ENCODE measurements around the gene TSC1.

DNA sequence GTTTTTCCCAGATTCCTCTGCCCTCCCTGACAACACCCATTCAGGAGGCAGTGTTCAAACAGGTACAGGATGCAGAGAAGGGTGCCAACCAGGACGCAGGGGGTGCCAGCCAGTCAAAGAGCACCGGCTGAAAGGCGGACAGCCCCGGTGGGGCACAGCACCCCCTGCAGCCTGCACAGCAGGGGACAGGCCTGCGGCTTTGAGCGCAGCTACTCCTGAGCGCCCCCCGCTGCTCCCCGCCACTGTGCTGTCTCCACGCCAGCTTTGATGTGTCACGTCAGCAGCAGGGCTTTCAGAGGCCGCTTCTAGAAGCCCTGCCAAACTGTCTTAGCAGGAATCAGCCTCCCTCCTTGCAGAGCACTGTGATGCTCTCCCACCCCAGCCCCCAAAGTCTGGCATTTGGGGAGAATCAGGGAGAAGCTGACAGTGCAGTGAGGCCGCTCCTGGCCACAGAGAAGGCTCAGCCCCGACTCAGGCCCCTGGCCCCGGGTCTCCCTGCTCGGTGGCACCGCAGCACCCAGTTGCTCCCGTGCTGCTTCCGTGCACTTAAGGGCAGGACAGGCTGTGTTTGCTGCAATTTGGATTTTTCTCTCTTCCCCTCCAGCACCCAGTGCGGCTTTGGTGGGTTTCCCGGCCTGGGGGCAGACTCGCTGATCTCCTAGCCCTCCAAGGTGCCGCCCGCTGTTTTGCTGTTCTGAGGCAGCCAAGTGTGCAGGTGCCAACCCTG is 86.6 kb downstream of the TSC1 start:
- TF ChIP-seq, protein P1, sequence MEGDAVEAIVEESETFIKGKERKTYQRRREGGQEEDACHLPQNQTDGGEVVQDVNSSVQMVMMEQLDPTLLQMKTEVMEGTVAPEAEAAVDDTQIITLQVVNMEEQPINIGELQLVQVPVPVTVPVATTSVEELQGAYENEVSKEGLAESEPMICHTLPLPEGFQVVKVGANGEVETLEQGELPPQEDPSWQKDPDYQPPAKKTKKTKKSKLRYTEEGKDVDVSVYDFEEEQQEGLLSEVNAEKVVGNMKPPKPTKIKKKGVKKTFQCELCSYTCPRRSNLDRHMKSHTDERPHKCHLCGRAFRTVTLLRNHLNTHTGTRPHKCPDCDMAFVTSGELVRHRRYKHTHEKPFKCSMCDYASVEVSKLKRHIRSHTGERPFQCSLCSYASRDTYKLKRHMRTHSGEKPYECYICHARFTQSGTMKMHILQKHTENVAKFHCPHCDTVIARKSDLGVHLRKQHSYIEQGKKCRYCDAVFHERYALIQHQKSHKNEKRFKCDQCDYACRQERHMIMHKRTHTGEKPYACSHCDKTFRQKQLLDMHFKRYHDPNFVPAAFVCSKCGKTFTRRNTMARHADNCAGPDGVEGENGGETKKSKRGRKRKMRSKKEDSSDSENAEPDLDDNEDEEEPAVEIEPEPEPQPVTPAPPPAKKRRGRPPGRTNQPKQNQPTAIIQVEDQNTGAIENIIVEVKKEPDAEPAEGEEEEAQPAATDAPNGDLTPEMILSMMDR (IDR thresholded peaks at IDR 0.05 in 2 of 3, conservative IDR thresholded peaks at IDR 0.05 in 1 of 3; ENCODE audit: control insufficient read depth in 2 of 3, extremely low read depth in 1 of 3, insufficient read depth in 1 of 3, low read depth in 3 of 3, low read length in 3 of 3), result no peak
- TF ChIP-seq, protein P2, sequence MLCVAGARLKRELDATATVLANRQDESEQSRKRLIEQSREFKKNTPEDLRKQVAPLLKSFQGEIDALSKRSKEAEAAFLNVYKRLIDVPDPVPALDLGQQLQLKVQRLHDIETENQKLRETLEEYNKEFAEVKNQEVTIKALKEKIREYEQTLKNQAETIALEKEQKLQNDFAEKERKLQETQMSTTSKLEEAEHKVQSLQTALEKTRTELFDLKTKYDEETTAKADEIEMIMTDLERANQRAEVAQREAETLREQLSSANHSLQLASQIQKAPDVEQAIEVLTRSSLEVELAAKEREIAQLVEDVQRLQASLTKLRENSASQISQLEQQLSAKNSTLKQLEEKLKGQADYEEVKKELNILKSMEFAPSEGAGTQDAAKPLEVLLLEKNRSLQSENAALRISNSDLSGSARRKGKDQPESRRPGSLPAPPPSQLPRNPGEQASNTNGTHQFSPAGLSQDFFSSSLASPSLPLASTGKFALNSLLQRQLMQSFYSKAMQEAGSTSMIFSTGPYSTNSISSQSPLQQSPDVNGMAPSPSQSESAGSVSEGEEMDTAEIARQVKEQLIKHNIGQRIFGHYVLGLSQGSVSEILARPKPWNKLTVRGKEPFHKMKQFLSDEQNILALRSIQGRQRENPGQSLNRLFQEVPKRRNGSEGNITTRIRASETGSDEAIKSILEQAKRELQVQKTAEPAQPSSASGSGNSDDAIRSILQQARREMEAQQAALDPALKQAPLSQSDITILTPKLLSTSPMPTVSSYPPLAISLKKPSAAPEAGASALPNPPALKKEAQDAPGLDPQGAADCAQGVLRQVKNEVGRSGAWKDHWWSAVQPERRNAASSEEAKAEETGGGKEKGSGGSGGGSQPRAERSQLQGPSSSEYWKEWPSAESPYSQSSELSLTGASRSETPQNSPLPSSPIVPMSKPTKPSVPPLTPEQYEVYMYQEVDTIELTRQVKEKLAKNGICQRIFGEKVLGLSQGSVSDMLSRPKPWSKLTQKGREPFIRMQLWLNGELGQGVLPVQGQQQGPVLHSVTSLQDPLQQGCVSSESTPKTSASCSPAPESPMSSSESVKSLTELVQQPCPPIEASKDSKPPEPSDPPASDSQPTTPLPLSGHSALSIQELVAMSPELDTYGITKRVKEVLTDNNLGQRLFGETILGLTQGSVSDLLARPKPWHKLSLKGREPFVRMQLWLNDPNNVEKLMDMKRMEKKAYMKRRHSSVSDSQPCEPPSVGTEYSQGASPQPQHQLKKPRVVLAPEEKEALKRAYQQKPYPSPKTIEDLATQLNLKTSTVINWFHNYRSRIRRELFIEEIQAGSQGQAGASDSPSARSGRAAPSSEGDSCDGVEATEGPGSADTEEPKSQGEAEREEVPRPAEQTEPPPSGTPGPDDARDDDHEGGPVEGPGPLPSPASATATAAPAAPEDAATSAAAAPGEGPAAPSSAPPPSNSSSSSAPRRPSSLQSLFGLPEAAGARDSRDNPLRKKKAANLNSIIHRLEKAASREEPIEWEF (IDR thresholded peaks at IDR 0.05; ENCODE audit: insufficient replicate concordance, low read depth, low read length), result no peak
- TF ChIP-seq TCF7 (IDR thresholded peaks at IDR 0.05; ENCODE audit: borderline replicate concordance) (no peak), YY1 (IDR thresholded peaks at IDR 0.05; ENCODE audit: low read depth, low read length) (no peak)
- TF ChIP-seq, protein P3, sequence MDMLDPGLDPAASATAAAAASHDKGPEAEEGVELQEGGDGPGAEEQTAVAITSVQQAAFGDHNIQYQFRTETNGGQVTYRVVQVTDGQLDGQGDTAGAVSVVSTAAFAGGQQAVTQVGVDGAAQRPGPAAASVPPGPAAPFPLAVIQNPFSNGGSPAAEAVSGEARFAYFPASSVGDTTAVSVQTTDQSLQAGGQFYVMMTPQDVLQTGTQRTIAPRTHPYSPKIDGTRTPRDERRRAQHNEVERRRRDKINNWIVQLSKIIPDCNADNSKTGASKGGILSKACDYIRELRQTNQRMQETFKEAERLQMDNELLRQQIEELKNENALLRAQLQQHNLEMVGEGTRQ (IDR thresholded peaks at IDR 0.05; ENCODE audit: borderline replicate concordance, low read depth, low read length), result no peak
- TF ChIP-seq, protein P4, sequence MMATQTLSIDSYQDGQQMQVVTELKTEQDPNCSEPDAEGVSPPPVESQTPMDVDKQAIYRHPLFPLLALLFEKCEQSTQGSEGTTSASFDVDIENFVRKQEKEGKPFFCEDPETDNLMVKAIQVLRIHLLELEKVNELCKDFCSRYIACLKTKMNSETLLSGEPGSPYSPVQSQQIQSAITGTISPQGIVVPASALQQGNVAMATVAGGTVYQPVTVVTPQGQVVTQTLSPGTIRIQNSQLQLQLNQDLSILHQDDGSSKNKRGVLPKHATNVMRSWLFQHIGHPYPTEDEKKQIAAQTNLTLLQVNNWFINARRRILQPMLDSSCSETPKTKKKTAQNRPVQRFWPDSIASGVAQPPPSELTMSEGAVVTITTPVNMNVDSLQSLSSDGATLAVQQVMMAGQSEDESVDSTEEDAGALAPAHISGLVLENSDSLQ (IDR thresholded peaks at IDR 0.05), result no peak
